CD4-positive, alpha-beta memory T cell (primary cell): ENCODE measurements around the gene ERC1. TPM values are rescaled to one million over a fixed set of nuclear protein-coding genes. Genes with fewer than 3 reads are reported as not detected.

Experiments used
- CTCF ChIA-PET: fragments of 350-600 bp; sonication (Branson Sonifier 250); formaldehyde crosslinking; loops from one replicate; lab custom pipeline; 2021; ENCODE audit warnings: inconsistent platforms; ENCODE audit not compliant: partially characterized antibody; lab: Charles Lee
- POLR2A ChIA-PET: fragments of 350-600 bp; sonication (Branson Sonifier 250); formaldehyde crosslinking; loops from one replicate; lab custom pipeline; 2021; ENCODE audit not compliant: partially characterized antibody; lab: Charles Lee
- DNase-seq, 5 donors: peaks; one replicate each; pipeline versions ENCODE4 v3.0.0 to v3.0.0-alpha.2; 2020 to 2022; ENCODE audit warnings: mixed read lengths in 1 of 5
- H3K27ac ChIP-seq: one replicate; pipeline ENCODE4 v1.7.0; 2013; ENCODE audit warnings: low read depth, low read length
- H3K27me3 ChIP-seq: 2 replicates; pipeline ENCODE4 v1.7.0; 2013; ENCODE audit warnings: mild to moderate bottlenecking, low read length, moderate library complexity; ENCODE audit not compliant: insufficient read depth
- H3K36me3 ChIP-seq: 2 replicates; pipeline ENCODE4 v1.7.0; 2013; ENCODE audit warnings: mild to moderate bottlenecking, low read length, moderate library complexity; ENCODE audit not compliant: insufficient read depth
- H3K4me1 ChIP-seq: 2 replicates; pipeline ENCODE4 v1.7.0; 2013; ENCODE audit warnings: mild to moderate bottlenecking, low read length, moderate library complexity; ENCODE audit not compliant: insufficient read depth
- H3K4me3 ChIP-seq, 2 donors: one replicate each; pipeline ENCODE4 v1.7.0; 2013; ENCODE audit warnings: low read length in 2 of 2, mild to moderate bottlenecking in 1 of 2
- H3K9me3 ChIP-seq, 2 donors: one replicate each; pipeline ENCODE4 v1.7.0; 2013; ENCODE audit warnings: low read length in 2 of 2, control low read depth in 1 of 2; ENCODE audit not compliant: control insufficient read depth in 1 of 2
- H3K27ac Mint-ChIP-seq, 7 donors: one replicate each; pipeline ENCODE4 v1.8.0; 2020 to 2021; ENCODE audit warnings: mixed read lengths in 7 of 7, mild to moderate bottlenecking in 6 of 7, inconsistent platforms in 3 of 7, moderate library complexity in 3 of 7
- H3K27me3 Mint-ChIP-seq, 2 donors: one replicate each; pipeline ENCODE4 v1.8.0; 2020 to 2021; ENCODE audit warnings: mixed read lengths in 2 of 2
- H3K36me3 Mint-ChIP-seq, 2 donors: one replicate each; pipeline ENCODE4 v1.8.0; 2020 to 2021; ENCODE audit warnings: mixed read lengths in 2 of 2, inconsistent platforms in 1 of 2, mild to moderate bottlenecking in 1 of 2
- H3K4me1 Mint-ChIP-seq, 4 donors: one replicate each; pipeline ENCODE4 v1.8.0; 2020 to 2021; ENCODE audit warnings: mixed read lengths in 4 of 4, mild to moderate bottlenecking in 1 of 4
- H3K4me3 Mint-ChIP-seq, 8 donors: one replicate each; pipeline ENCODE4 v1.8.0; 2020 to 2021; ENCODE audit warnings: mixed read lengths in 8 of 8, mild to moderate bottlenecking in 7 of 8, moderate library complexity in 6 of 8, inconsistent platforms in 3 of 8
- H3K9me3 Mint-ChIP-seq, 8 donors: one replicate each; pipeline ENCODE4 v1.8.0; 2020 to 2021; ENCODE audit warnings: mixed read lengths in 8 of 8, mild to moderate bottlenecking in 5 of 8, inconsistent platforms in 3 of 8, moderate library complexity in 1 of 8
- intact Hi-C: fragments of 100-400 bp; cut with micrococcal nuclease; formaldehyde crosslinking; loops from one replicate; pipeline ENCODE4 v1.15.1; 2023
- polyA plus RNA-seq, 2 donors: library from polyadenylated mRNA; unstranded; fragments of 300-500 nt; fragmentation: Illumina TruSeq; gene quantifications; one replicate each; pipeline ENCODE4 v1.2.3, GENCODE V29; 2021
- total RNA-seq, 2 experiments: library from RNA; stranded (reverse); gene quantifications; one replicate each; pipeline ENCODE4 v1.2.3, GENCODE V29; 2021

The ERC1 gene
- total and polyA plus RNA-seq, 4 experiments from 2014 or later, result 4.0 to 41.7 (median 28.7) TPM

DNA sequence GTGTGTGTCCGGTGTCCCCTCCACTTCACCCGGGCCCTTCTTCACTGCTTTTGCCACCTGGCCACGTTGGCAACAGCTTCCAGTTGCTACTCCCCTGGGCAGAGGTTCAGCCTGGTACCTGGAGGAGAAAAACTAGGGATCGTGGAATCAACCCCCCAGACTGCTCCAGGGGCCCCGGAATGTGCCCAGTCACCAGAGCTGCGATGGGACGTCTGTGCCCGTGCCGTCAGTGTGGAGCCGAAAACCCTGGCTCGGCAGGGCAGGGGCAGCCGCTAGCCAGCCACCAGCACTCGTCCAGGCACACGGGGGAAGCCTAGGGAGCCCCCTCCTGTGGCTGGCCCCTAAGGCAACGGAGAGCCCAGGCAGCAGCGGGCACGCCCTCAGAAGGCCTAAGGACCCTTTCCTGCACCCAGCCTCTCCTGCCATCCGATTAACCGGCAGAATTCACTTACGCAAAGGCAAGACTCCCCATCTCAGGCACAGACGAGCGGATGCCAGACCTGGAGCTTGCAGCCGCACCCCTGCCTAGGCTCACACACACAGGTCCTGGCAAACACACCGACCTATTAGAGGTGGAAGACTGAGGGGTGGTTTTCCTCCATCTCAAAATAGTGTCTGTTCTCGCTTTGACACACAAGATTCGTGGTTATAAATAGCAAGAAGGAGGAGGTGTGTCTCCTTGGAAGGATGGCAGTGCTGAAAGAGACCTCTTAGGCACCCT, 540.8 kb downstream of the ERC1 start:
- ChIA-PET POLR2A (no interaction called here), CTCF (interaction anchor here (0.9 to 1.3 kb wide), 2 partner anchors 12 to 414 kb away, joined by 3 to 5 read pairs; no protein-coding TSS in a partner anchor)
- H3K4me3 Mint-ChIP-seq, result peak overlapping the region; percentile 63 to 91 (median 86)
- Histone ChIP-seq H3K27me3 (peaks cover 34% of the 10 kb centered on the region), H3K9me3 (no peaks in the 10 kb centered on the region), H3K4me1 (peaks cover 37% of the 10 kb centered on the region), H3K4me3 (no peak overlapping the region), H3K36me3 (no peaks in the 10 kb centered on the region), H3K27ac (no peak overlapping the region)
- intact Hi-C loops, result loop anchor here (5.0 kb wide), 2 partner anchors 60 to 75 kb away; partner anchors contain the start of gene FBXL14
- no peak for DNase-seq
- peaks cover 45 to 51% of the 10 kb centered on the region in 2 donors for H3K27me3 Mint-ChIP-seq
- H3K27ac Mint-ChIP-seq, result peak overlapping the region in 2 of 7 donors; percentile 26 to 53
- H3K36me3 Mint-ChIP-seq, result no peaks in the 10 kb centered on the region
- H3K9me3 Mint-ChIP-seq, result no peaks in the 10 kb centered on the region
- H3K4me1 Mint-ChIP-seq, result peaks cover 22 to 34% (median 26%) of the 10 kb centered on the region in 4 donors

DNA sequence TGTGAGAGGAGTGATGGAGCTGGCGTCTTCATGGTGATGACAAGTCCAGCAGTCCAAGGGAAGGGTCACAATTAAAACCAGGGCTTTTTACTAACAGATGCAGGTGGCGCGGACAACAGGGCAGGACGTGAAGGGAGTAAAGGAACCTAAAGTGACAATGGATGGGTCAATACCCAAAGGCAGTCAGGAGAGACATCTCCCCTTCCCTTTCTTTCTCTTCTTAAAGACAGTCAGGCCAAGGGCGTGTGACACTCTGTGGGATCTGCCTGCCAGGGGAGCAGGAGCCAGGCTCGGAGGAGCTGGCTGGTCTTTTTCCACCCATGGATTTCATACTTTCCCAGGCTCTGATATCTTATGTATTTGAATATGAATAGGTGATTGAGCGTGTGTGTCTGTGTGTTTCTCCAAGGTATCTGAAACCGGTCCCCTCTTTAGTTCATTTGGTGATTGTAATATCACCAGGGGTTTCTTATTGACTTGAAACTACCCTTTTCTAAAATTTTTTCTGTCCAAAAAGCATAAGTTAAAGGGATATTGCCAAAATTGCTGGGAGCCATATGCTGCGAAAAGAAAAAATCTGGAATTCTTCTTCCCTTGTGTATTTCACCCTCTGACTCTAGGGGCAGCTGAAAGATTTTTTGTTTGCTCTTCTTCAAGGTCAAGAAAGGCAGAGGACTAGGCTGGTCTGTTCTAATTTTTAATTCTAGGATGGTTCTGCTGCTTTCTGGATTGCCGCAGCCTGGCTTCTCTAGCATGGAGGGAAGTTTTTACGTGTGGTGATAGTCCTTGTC, 541.5 kb downstream of the ERC1 start:
- peaks cover 49 to 56% of the 10 kb centered on the region in 2 donors for H3K27me3 Mint-ChIP-seq
- POLR2A ChIA-PET, result interaction anchor here (0.8 kb wide), 1 partner anchor 60 kb away, joined by 3 read pairs; no protein-coding TSS in a partner anchor
- intact Hi-C loops, result loop anchor here (5.0 kb wide), 2 partner anchors 60 to 75 kb away; partner anchors contain the start of gene FBXL14
- peaks cover 22 to 34% (median 26%) of the 10 kb centered on the region in 4 donors for H3K4me1 Mint-ChIP-seq
- peaks cover 34% of the 10 kb centered on the region for H3K27me3 ChIP-seq
- H3K9me3 ChIP-seq, result no peaks in the 10 kb centered on the region
- no peaks in the 10 kb centered on the region for H3K36me3 Mint-ChIP-seq
- no peaks in the 10 kb centered on the region for H3K9me3 Mint-ChIP-seq
- peak overlapping the region; percentile 81 to 91 (median 86) for H3K4me3 Mint-ChIP-seq
- CTCF ChIA-PET, result interaction anchor here (1.0 to 1.3 kb wide), 3 partner anchors 10 to 415 kb away, joined by 3 to 6 read pairs (median 4); no protein-coding TSS in a partner anchor
- H3K27ac ChIP-seq, result no peak overlapping the region
- DNase-seq, result no peak
- H3K4me1 ChIP-seq, result peaks cover 37% of the 10 kb centered on the region
- peak overlapping the region in 2 of 7 donors; percentile 33 to 53 for H3K27ac Mint-ChIP-seq
- no peak overlapping the region for H3K4me3 ChIP-seq
- no peaks in the 10 kb centered on the region for H3K36me3 ChIP-seq

DNA sequence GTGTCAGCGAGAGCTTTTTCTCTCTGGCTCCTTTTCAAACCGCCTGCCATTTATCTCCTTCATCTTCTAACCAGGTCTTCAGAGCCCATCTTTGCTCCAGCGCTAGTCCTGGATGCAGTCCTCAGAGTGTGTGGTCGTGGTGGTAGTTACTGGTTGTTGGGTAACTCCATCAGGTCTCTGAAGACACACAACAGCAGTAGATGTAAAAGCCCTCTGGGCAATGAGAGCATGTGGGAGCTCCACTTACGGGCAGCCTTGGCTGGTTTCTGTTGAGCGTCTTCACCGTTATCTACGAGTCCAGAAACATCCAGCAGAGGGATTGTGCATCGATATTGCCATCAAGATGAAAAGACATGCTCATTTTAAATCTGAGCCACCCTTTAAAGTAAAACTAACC, 542.2 kb downstream of the ERC1 start:
- peak overlapping the region in 1 of 2 donors; percentile 18 for H3K4me3 ChIP-seq
- ChIA-PET POLR2A (interaction anchor here (0.8 kb wide), 1 partner anchor 60 kb away, joined by 3 read pairs; no protein-coding TSS in a partner anchor), CTCF (interaction anchor here (1.0 to 1.3 kb wide), 3 partner anchors 9 to 415 kb away, joined by 3 to 6 read pairs (median 4); no protein-coding TSS in a partner anchor)
- peaks cover 39% of the 10 kb centered on the region for H3K27me3 ChIP-seq
- no peaks in the 10 kb centered on the region for H3K36me3 Mint-ChIP-seq
- peaks cover 22 to 34% (median 26%) of the 10 kb centered on the region in 4 donors for H3K4me1 Mint-ChIP-seq
- H3K9me3 ChIP-seq, result no peaks in the 10 kb centered on the region
- intact Hi-C loops, result loop anchor here (5.0 kb wide), 2 partner anchors 59 to 74 kb away; partner anchors contain the start of gene FBXL14
- H3K4me1 ChIP-seq, result peaks cover 37% of the 10 kb centered on the region
- H3K27ac ChIP-seq, result no peak overlapping the region
- peak in 4 of 5 donors; percentile 33 to 47 (median 38) for DNase-seq
- peak overlapping the region in 1 of 7 donors; percentile 33 for H3K27ac Mint-ChIP-seq
- H3K9me3 Mint-ChIP-seq, result no peaks in the 10 kb centered on the region
- H3K27me3 Mint-ChIP-seq, result peaks cover 47 to 54% of the 10 kb centered on the region in 2 donors
- H3K4me3 Mint-ChIP-seq, result peak overlapping the region; percentile 81 to 91 (median 86)
- H3K36me3 ChIP-seq, result no peaks in the 10 kb centered on the region

DNA sequence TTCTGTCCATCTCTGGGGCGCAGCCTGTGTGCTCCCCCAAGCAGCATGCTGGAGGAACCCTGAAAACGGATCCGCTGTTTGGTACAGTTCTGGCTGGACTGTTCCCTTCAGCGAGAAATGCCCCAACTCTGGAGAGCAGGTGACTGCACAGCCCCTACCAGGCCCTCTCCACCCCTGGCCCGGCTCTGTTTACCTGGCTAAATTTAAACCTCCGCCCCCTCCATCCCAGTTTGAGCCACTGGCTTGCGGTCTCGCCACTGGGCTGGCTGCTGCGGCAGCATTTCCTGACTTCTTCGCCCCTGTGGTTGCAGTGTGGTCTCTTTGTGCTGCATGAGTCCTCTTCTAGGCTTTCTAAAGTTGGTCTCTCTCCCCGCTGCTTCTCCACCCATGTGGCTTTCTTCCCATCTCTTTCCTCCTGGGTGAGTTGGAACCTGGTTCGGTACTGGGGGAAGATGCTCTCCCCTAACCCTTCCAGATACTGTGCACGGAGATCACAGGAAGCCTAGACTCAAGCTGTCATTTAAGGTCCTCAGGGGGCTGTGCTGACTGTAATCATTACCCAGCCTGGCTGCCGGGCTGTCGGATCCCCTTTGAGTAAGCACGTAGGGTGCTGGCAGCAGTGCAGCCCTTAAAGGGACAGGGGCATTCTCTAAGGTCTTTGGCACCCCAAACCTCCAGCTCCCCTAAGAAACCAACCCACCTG, 542.7 kb downstream of the ERC1 start:
- Mint-ChIP-seq H3K27me3 (peaks cover 44 to 54% of the 10 kb centered on the region in 2 donors), H3K4me3 (peak overlapping the region; percentile 81 to 91 (median 86)), H3K4me1 (peaks cover 22 to 34% (median 26%) of the 10 kb centered on the region in 4 donors), H3K27ac (peak overlapping the region in 3 of 7 donors; percentile 2 to 58 (median 23)), H3K36me3 (no peaks in the 10 kb centered on the region), H3K9me3 (no peaks in the 10 kb centered on the region)
- DNase-seq, result peak; percentile 30 to 45 (median 41)
- intact Hi-C loops, result loop anchor here (5.0 kb wide), 2 partner anchors 59 to 74 kb away; partner anchors contain the start of gene FBXL14
- ChIA-PET CTCF (interaction anchor here (0.8 to 1.2 kb wide), 3 partner anchors 8 to 416 kb away, joined by 3 to 6 read pairs (median 4); no protein-coding TSS in a partner anchor), POLR2A (interaction anchor here (0.5 kb wide), 1 partner anchor 50 kb away, joined by 3 read pairs; no protein-coding TSS in a partner anchor)
- H3K27ac ChIP-seq, result no peak overlapping the region
- peaks cover 37% of the 10 kb centered on the region for H3K4me1 ChIP-seq
- no peaks in the 10 kb centered on the region for H3K36me3 ChIP-seq
- H3K27me3 ChIP-seq, result peaks cover 41% of the 10 kb centered on the region
- H3K9me3 ChIP-seq, result no peaks in the 10 kb centered on the region
- peak overlapping the region in 1 of 2 donors; percentile 18 for H3K4me3 ChIP-seq

DNA sequence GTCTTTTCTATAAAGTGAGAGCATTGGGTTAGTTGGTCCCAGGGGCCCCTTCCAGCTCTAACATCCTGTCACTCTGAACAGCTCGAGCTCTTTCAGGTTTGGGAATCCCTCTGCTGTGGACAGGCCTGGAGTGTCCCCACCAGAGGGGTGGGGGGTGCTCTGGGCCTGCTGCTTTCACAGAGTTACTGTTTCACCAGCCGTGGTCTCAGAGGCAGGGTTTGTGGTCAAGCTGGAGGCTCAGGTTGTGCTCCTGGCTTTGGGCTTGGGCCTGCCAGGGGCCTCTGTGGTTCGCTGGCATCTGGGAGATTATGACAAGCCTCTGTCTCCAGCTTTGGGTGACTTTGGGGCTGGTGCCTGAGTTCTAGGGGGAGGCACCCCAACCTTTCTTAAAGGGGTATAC, 543.7 kb downstream of the ERC1 start:
- H3K4me3 Mint-ChIP-seq, result no peak overlapping the region
- H3K9me3 Mint-ChIP-seq, result no peaks in the 10 kb centered on the region
- no peaks in the 10 kb centered on the region for H3K36me3 ChIP-seq
- intact Hi-C loops, result loop anchor here (5.0 kb wide), 2 partner anchors 58 to 73 kb away; partner anchors contain the start of gene FBXL14
- peaks cover 42 to 53% of the 10 kb centered on the region in 2 donors for H3K27me3 Mint-ChIP-seq
- H3K27ac Mint-ChIP-seq, result no peak overlapping the region
- peaks cover 20 to 30% (median 22%) of the 10 kb centered on the region in 4 donors for H3K4me1 Mint-ChIP-seq
- ChIA-PET POLR2A (interaction anchor here (1.0 kb wide), 1 partner anchor 59 kb away, joined by 3 read pairs; no protein-coding TSS in a partner anchor), CTCF (interaction anchor here (0.8 kb wide), 2 partner anchors 49 to 55 kb away, joined by 3 to 4 read pairs; no protein-coding TSS in a partner anchor)
- H3K36me3 Mint-ChIP-seq, result no peaks in the 10 kb centered on the region
- H3K9me3 ChIP-seq, result no peaks in the 10 kb centered on the region
- peaks cover 37% of the 10 kb centered on the region for H3K4me1 ChIP-seq
- H3K27ac ChIP-seq, result no peak overlapping the region
- H3K4me3 ChIP-seq, result no peak overlapping the region
- peaks cover 36% of the 10 kb centered on the region for H3K27me3 ChIP-seq
- no peak for DNase-seq

DNA sequence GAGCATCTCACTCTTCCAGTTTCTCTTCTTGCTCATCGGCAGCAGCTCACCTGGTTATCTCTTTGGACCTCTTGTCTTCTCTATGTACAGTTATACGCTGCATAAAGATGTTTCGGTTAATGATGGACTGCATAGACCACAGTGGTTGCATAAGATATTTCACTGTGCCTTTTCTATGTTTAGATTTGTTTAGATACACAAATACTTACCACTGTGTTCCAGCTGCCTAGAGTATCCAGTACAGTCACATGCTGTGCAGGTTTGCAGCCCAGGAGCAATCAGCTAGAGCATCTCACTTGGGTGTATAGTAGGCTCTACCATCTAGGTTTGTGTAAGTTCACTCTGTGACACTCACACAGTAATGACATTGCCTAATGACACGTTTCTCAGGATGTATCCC, 545.8 kb downstream of the ERC1 start:
- Mint-ChIP-seq H3K27ac (no peak overlapping the region), H3K4me3 (no peak overlapping the region), H3K9me3 (no peaks in the 10 kb centered on the region), H3K4me1 (peaks cover 20 to 24% (median 22%) of the 10 kb centered on the region in 4 donors), H3K27me3 (peaks cover 44 to 61% of the 10 kb centered on the region in 2 donors), H3K36me3 (no peaks in the 10 kb centered on the region)
- intact Hi-C loops, result no loop called here
- ChIA-PET CTCF (interaction anchor here (0.7 kb wide), 1 partner anchor 419 kb away, joined by 3 read pairs; no protein-coding TSS in a partner anchor), POLR2A (no interaction called here)
- peaks cover 28% of the 10 kb centered on the region for H3K27me3 ChIP-seq
- H3K9me3 ChIP-seq, result no peaks in the 10 kb centered on the region
- H3K4me1 ChIP-seq, result peaks cover 31% of the 10 kb centered on the region
- no peak for DNase-seq
- no peak overlapping the region for H3K4me3 ChIP-seq
- no peaks in the 10 kb centered on the region for H3K36me3 ChIP-seq
- H3K27ac ChIP-seq, result no peak overlapping the region
